Heart left ventricle (tissue), 13 donors: Measurements from ENCODE around the gene SFXN4.

Experiments used
- CTCF ChIP-seq, 12 donors: fragments of 200-600 bp; sonication (generic) in 4 of 12; IDR thresholded peaks; one replicate each; pipeline versions ENCODE4 v1.5.0 to v1.8.0; 2018 to 2022; ENCODE audit warnings: antibody characterized with exemption in 12 of 12, mild to moderate bottlenecking in 5 of 12
- POLR2A ChIP-seq, 2 donors: fragments of 450-650 bp; IDR thresholded peaks; one replicate each; pipeline ENCODE4 v1.6.1; 2017; ENCODE audit warnings: antibody characterized with exemption in 2 of 2, mild to moderate bottlenecking in 2 of 2, moderate library complexity in 2 of 2
- donor health status: ischemic (EF 13 %, LVEDD 7.1; RV severe dilation, severe dysfunction).
- donor health status: DM: no; HTN: yes; CAD: no.
- donor health status: DM: no; HTN: no; CAD: no.
- donor health status: ischemic (EF 25% LVEDD 6.9; RV normal size, moderate dysfunction).
- donor health status: ischemic (EF 25% LVEDD 5.7; RV mildly dilated, moderate dysfunction).
- donor health status: ischemic (EF 35%, LVEDD 5.7; RV mildly dilated, moderate dysfunction).
- donor health status: nonischemic (EF 11% LVEDD 7.7; RV severe dilation, severe dysfunction).
- donor health status: DM: yes; HTN: yes; CAD: no.
- donor health status: PGD.
- donor health status: ischemic (EF 29% LVEDD 5.4; RV normal size, mild dysfunction).
- donor health status: nonischemic (EF 23%, LVEDD 6.1; RV moderate dilation, normal function).

- no peak for TF ChIP-seq POLR2A (IDR thresholded peaks at IDR 0.05)
- TF ChIP-seq CTCF (IDR thresholded peaks at IDR 0.05), result no peak
These were observed 31.6 kb downstream of the SFXN4 start for GRCh38 chr10:119133949-119134348.
